Urinary bladder (tissue), 4 donors: ENCODE data around the gene PDE6B. TPM values are rescaled to one million over a fixed set of nuclear protein-coding genes. Genes with fewer than 3 reads are reported as not detected.
"Not testable (repeated sequence)": the region's sequence is repeated elsewhere in the genome, so short reads cannot be mapped to it uniquely, and the experiment has no call there.

Experiments
- DNase-seq: peaks from one replicate; pipeline ENCODE4 v3.0.0-alpha.2; 2015; ENCODE audit errors: extremely low spot score
- H3K27ac ChIP-seq: one replicate; pipeline ENCODE4 v1.5.1; 2013; ENCODE audit warnings: low read depth, mild to moderate bottlenecking, moderate library complexity
- H3K36me3 ChIP-seq: one replicate; pipeline ENCODE4 v1.6.1; 2013; ENCODE audit warnings: mild to moderate bottlenecking, moderate library complexity; ENCODE audit not compliant: insufficient read depth
- H3K4me1 ChIP-seq: one replicate; pipeline ENCODE4 v1.6.1; 2013; ENCODE audit warnings: mild to moderate bottlenecking, moderate library complexity; ENCODE audit not compliant: insufficient read depth
- H3K4me3 ChIP-seq: one replicate; pipeline ENCODE4 v1.5.1; 2013; ENCODE audit warnings: low read depth, low read length
- WGBS: extraction: QIAGEN DNeasy Blood & Tissue Kit; methylation state at CpG from one replicate; pipeline ENCODE4 v1.1.7; 2013; 5-methylcytosine and 5-hydroxymethylcytosine counted together
- polyA plus RNA-seq: library from polyadenylated mRNA; stranded (reverse); fragments of 200-250 nt; gene quantifications from one replicate; pipeline ENCODE4 v1.2.3, GENCODE V29; 2013
- total RNA-seq: library from RNA; depleted of rRNA; stranded (reverse); fragments of >200 nt; gene quantifications from one replicate; pipeline ENCODE4 v1.2.3, GENCODE V29; 2014
- donor health status: healthy with polysubstance abuse.
- donor health status: healthy.

Gene PDE6B
- total and polyA plus RNA-seq, 2 donors: 4.1 to 6.2 TPM

- WGBS: 91% methylated on average over 16 of the region's 16 CpGs
- DNase-seq: no peak
- Histone ChIP-seq H3K27ac (no peak overlapping the region), H3K4me1 (no peaks in the 10 kb centered on the region), H3K36me3 (no peaks in the 10 kb centered on the region), H3K4me3 (no peak overlapping the region)
These were observed 6.9 kb downstream of the PDE6B start for GRCh38 chr4:632196-632790.

- no peak overlapping the region for H3K4me3 ChIP-seq
- no peaks in the 10 kb centered on the region for H3K4me1 ChIP-seq
- 88% methylated on average over 6 of the region's 6 CpGs for WGBS
- no peak for DNase-seq
- H3K36me3 ChIP-seq: no peaks in the 10 kb centered on the region
- H3K27ac ChIP-seq: no peak overlapping the region
These were observed 7.6 kb downstream of the PDE6B start for GRCh38 chr4:632926-633325.

GRCh38 chr4:633406-633805 is 8.0 kb downstream of the PDE6B start:
- WGBS: 56% methylated on average over 9 of the region's 9 CpGs
- Histone ChIP-seq H3K36me3 (no peaks in the 10 kb centered on the region), H3K4me3 (no peak overlapping the region), H3K4me1 (no peaks in the 10 kb centered on the region), H3K27ac (no peak overlapping the region)
- no peak for DNase-seq

GRCh38 chr4:633976-634598 is 8.7 kb downstream of the PDE6B start:
- 74% methylated on average over 15 of the region's 15 CpGs for WGBS
- Histone ChIP-seq H3K27ac (no peak overlapping the region), H3K4me3 (no peak overlapping the region), H3K36me3 (no peaks in the 10 kb centered on the region), H3K4me1 (no peaks in the 10 kb centered on the region)
- no peak for DNase-seq

- H3K4me3 ChIP-seq: no peak overlapping the region
- H3K36me3 ChIP-seq: no peaks in the 10 kb centered on the region
- no peaks in the 10 kb centered on the region for H3K4me1 ChIP-seq
- WGBS: 79% methylated on average over 23 of the region's 23 CpGs
- no peak overlapping the region for H3K27ac ChIP-seq
- no peak for DNase-seq
These were observed 9.2 kb downstream of the PDE6B start for GRCh38 chr4:634599-634985.

GRCh38 chr4:635066-635835 is 9.9 kb downstream of the PDE6B start:
- 92% methylated on average over 46 of the region's 46 CpGs for WGBS
- H3K36me3 ChIP-seq, DNase-seq, H3K4me1 ChIP-seq, H3K4me3 ChIP-seq, H3K27ac ChIP-seq: not testable (repeated sequence)

GRCh38 chr4:635851-636627 is 10.7 kb downstream of the PDE6B start:
- Histone ChIP-seq H3K27ac (no peak overlapping the region), H3K36me3 (no peaks in the 10 kb centered on the region), H3K4me1 (no peaks in the 10 kb centered on the region), H3K4me3 (no peak overlapping the region)
- WGBS: 88% methylated on average over 22 of the region's 22 CpGs
- DNase-seq: no peak

GRCh38 chr4:636628-637159 is 11.3 kb downstream of the PDE6B start:
- WGBS: 61% methylated on average over 13 of the region's 13 CpGs
- DNase-seq: no peak

GRCh38 chr4:637536-638280 is 12.3 kb downstream of the PDE6B start:
- no peak for DNase-seq
- 65% methylated on average over 32 of the region's 32 CpGs for WGBS
- Histone ChIP-seq H3K4me3 (no peak overlapping the region), H3K36me3 (no peaks in the 10 kb centered on the region), H3K27ac (no peak overlapping the region), H3K4me1 (no peaks in the 10 kb centered on the region)

More at GRCh38 chr4:636628-637159, 11.3 kb downstream of the PDE6B start:
- H3K4me1 ChIP-seq: no peaks in the 10 kb centered on the region
- H3K27ac ChIP-seq: no peak overlapping the region
- H3K36me3 ChIP-seq: no peaks in the 10 kb centered on the region
- no peak overlapping the region for H3K4me3 ChIP-seq

- 82% methylated on average over 6 of the region's 6 CpGs for WGBS
- DNase-seq, H3K36me3 ChIP-seq, H3K4me1 ChIP-seq, H3K27ac ChIP-seq, H3K4me3 ChIP-seq: not testable (repeated sequence)
These were observed 17.0 kb downstream of the PDE6B start for GRCh38 chr4:642366-642765.

- H3K4me3 ChIP-seq: no peak overlapping the region
These were observed 21.1 kb downstream of the PDE6B start for GRCh38 chr4:646460-646859.

GRCh38 chr4:647481-647880 is 22.1 kb downstream of the PDE6B start:
- 61% methylated on average over 13 of the region's 13 CpGs for WGBS
- H3K36me3 ChIP-seq: no peaks in the 10 kb centered on the region
- no peak overlapping the region for H3K4me3 ChIP-seq
- no peaks in the 10 kb centered on the region for H3K4me1 ChIP-seq
- DNase-seq: no peak
- H3K27ac ChIP-seq: no peak overlapping the region

More at GRCh38 chr4:646460-646859, 21.1 kb downstream of the PDE6B start:
- no peak for DNase-seq
- no peaks in the 10 kb centered on the region for H3K4me1 ChIP-seq
- H3K27ac ChIP-seq: no peak overlapping the region
- H3K36me3 ChIP-seq: no peaks in the 10 kb centered on the region
- WGBS: 79% methylated on average over 32 of the region's 32 CpGs
